Muscle of leg (tissue), 11 donors: ENCODE measurements around the gene ARL15. TPM values are rescaled to one million over a fixed set of nuclear protein-coding genes. Genes with fewer than 3 reads are reported as not detected.

ENCODE experiments used
- DNase-seq: peaks from one replicate; pipeline ENCODE4 v3.0.0; 2013
- H3K27ac ChIP-seq: one replicate; pipeline ENCODE4 v1.5.1; 2013; ENCODE audit warnings: mild to moderate bottlenecking, low read length, control low read depth
- H3K27me3 ChIP-seq: one replicate; pipeline ENCODE4 v1.6.1; 2013; ENCODE audit warnings: low read length; ENCODE audit not compliant: control insufficient read depth, insufficient read depth
- H3K36me3 ChIP-seq: one replicate; pipeline ENCODE4 v1.6.1; 2013; ENCODE audit warnings: low read length; ENCODE audit not compliant: control insufficient read depth, insufficient read depth
- H3K4me1 ChIP-seq: one replicate; pipeline ENCODE4 v1.6.1; 2013; ENCODE audit warnings: low read length; ENCODE audit not compliant: control insufficient read depth, insufficient read depth
- H3K4me3 ChIP-seq: one replicate; pipeline ENCODE4 v1.5.1; 2013; ENCODE audit warnings: low read length, control low read depth
- H3K9me3 ChIP-seq: replicated peaks from 2 replicates; pipeline ENCODE4 v1.6.1; 2013; ENCODE audit warnings: low read depth, low read length; ENCODE audit not compliant: control insufficient read depth
- WGBS: methylation state at CpG from one replicate; pipeline ENCODE4 v1.1.5; 2013; ENCODE audit warnings: missing lambda C conversion rate; ENCODE audit not compliant: insufficient coverage; 5-methylcytosine and 5-hydroxymethylcytosine counted together
- polyA plus RNA-seq, 8 donors: library from polyadenylated mRNA; unstranded; fragments of 120-200 nt; gene quantifications; one replicate each; pipeline versions ENCODE4 v1.2.1 to v1.2.3, GENCODE V29; 2013; ENCODE audit warnings: inconsistent platforms in 1 of 8, low replicate concordance in 1 of 8; ENCODE audit not compliant: insufficient read length in 8 of 8, insufficient read depth in 1 of 8
- total RNA-seq: library from RNA; stranded (reverse); fragments of 120-200 nt; gene quantifications from one replicate; pipeline ENCODE4 v1.2.4, GENCODE V29; 2013

The ARL15 gene
- total and polyA plus RNA-seq, 9 donors, result 18.4 to 37.1 (median 23.8) TPM

DNA sequence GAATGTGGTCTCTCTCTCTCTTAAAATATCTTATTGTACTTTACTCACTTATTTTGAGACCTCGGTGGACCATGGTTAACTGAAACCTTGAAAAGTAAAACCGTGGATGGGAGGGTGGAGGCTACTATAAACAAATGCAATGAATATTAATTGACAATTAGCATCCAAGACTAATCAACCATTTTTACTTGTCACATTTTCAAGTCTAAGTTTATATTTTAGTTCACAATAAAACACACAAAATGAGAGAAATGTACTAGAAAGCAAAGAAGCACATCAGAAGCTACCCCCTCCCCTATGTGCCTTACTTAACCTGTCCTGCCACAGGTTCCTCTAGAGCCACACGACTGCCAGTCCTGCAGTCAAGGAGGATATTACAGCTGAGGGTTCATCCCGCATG is 4.6 kb downstream of the ARL15 start:
- DNase-seq, result no peak
- Histone ChIP-seq H3K4me3 (no peak overlapping the region), H3K9me3 (no peaks in the 10 kb centered on the region), H3K36me3 (no peaks in the 10 kb centered on the region), H3K27me3 (no peaks in the 10 kb centered on the region), H3K27ac (no peak overlapping the region), H3K4me1 (peaks cover 3% of the 10 kb centered on the region)
- no CpG with 5 or more reads among the region's 4 CpGs for WGBS

DNA sequence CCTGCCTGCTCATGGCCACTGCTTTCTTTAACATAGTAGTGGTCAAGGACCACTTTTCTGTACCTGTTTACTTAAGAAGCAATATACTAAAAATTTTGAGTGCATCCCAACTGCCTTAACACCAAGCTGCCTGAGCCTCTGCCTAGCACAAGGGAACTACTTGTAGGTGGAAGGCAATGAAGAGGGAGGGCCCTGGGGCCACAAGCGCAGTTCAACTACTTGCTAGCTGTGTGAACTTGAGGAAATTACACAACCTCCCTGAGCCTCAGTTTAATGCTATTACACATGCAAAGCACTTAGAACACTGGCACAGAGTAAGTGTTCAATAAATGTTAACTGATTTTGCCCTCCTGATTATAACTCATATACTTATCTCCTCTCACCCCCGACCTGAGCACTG is 6.3 kb downstream of the ARL15 start:
- no peaks in the 10 kb centered on the region for H3K27me3 ChIP-seq
- no peak overlapping the region for H3K4me3 ChIP-seq
- WGBS, result 71% methylated on average over 1 of the region's 2 CpGs
- no peaks in the 10 kb centered on the region for H3K36me3 ChIP-seq
- no peak for DNase-seq
- H3K9me3 ChIP-seq, result no peaks in the 10 kb centered on the region
- H3K27ac ChIP-seq, result no peak overlapping the region
- no peaks in the 10 kb centered on the region for H3K4me1 ChIP-seq

DNA sequence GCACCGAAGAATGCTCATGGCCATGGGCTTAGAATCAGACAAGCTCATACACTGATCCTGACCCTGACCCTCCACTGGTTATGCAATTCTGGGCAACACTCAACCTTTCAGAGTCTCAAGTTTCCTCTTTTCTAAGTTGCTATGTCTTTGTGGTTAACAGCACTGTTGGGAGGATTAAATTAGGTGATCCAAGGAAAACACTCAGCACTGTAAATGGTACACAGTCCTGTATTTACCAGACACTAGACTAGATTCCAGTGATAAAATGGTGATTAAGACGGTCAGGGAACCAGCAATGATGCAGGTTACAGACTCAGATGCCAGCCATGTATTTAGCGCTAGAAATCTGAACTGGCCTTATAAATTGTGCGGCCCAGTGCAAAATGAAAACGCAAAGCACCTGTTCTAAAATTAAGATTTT is 8.1 kb downstream of the ARL15 start:
- Histone ChIP-seq H3K36me3 (no peaks in the 10 kb centered on the region), H3K4me3 (no peak overlapping the region), H3K27me3 (no peaks in the 10 kb centered on the region), H3K27ac (no peak overlapping the region), H3K4me1 (no peaks in the 10 kb centered on the region), H3K9me3 (no peaks in the 10 kb centered on the region)
- WGBS, result 100% methylated on average over 3 of the region's 5 CpGs
- DNase-seq, result no peak

DNA sequence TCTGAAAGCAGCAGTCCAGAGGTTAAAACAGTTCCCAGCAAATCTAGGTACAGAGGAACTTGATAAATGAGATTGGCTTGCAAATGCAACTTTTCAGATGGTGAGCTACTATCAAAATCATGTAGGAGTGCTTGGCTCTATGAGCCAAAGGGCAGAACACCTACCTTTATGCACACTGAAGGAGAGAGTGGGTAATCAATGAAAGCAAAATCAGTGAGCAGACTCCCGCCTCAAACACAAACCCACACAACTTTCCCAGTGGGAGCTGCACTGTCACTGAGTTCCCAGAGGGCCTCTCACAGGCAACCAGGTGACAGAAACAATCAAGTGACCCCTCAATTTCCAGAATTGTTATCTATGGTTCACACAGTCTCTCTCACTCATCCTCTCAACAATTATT is 8.5 kb downstream of the ARL15 start:
- H3K4me3 ChIP-seq, result no peak overlapping the region
- no CpG with 5 or more reads among the region's 1 CpG for WGBS
- H3K36me3 ChIP-seq, result no peaks in the 10 kb centered on the region
- no peak for DNase-seq
- H3K27me3 ChIP-seq, result no peaks in the 10 kb centered on the region
- H3K9me3 ChIP-seq, result no peaks in the 10 kb centered on the region
- no peaks in the 10 kb centered on the region for H3K4me1 ChIP-seq
- H3K27ac ChIP-seq, result no peak overlapping the region

DNA sequence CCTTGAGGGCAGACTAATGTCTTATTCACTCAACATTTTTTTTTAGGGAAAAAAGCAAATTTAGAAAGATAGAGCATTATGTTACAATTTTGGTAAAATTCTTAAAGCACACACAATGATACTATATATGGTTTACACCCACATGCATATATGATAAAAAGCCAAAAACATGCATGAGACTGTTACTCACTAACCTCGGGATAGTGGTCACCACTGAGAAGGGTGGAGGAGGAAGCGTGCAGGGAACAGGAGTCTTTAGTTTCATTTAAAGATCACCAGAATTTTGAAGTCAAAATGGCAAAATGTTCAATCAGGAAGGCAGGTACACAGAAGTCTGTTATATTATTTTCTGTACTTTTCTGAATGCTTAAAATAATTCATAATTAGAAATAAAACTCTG is 9.2 kb downstream of the ARL15 start:
- peaks cover 2% of the 10 kb centered on the region for H3K4me1 ChIP-seq
- no CpG with 5 or more reads among the region's 2 CpGs for WGBS
- H3K36me3 ChIP-seq, result no peaks in the 10 kb centered on the region
- no peak overlapping the region for H3K27ac ChIP-seq
- no peak overlapping the region for H3K4me3 ChIP-seq
- DNase-seq, result no peak
- no peaks in the 10 kb centered on the region for H3K27me3 ChIP-seq
- no peaks in the 10 kb centered on the region for H3K9me3 ChIP-seq

DNA sequence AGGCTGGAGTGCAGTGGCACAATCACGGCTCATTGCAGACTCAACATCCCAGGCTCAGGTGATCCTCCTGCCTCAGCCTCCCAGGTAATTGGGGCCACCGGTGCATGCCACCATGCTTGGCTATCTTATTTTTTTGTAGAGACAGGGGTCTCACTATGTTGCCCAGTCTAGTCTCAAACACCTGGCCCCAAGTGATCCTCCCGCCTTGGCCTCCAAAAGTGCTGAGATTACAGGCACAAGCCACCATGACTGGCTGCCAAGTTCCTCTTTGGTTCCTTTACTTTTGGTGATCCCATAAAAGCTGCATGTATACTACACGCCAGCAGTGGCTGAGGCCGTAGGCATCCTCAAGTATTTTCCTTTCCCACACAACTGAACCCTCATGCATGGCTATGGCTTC is 11.4 kb downstream of the ARL15 start:
- peaks cover 5% of the 10 kb centered on the region for H3K4me1 ChIP-seq
- no peaks in the 10 kb centered on the region for H3K9me3 ChIP-seq
- no peak for DNase-seq
- 96% methylated on average over 3 of the region's 5 CpGs for whole genome bisulfite sequencing
- no peaks in the 10 kb centered on the region for H3K36me3 ChIP-seq
- H3K4me3 ChIP-seq, result no peak overlapping the region
- H3K27ac ChIP-seq, result no peak overlapping the region
- H3K27me3 ChIP-seq, result no peaks in the 10 kb centered on the region

DNA sequence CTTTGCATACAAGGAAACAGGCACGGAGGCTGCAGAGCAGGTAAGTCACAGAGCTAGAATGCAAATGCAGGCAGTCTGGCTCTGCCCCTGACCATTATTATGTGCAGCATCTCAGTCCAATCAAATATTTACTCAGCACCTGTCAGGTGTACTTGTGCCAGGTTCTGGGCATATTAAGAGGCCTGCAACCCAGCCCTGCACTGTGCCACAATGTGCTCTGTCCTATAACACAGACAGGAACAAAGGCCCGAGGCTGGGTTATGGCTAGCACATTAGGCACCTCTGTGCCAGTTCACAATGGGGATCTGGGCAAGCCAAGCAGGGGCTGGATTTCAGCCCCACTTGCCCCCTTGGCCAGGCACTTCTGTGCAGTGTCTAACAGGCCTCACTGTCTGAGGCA is 14.0 kb downstream of the ARL15 start:
- no peaks in the 10 kb centered on the region for H3K27me3 ChIP-seq
- H3K9me3 ChIP-seq, result no peaks in the 10 kb centered on the region
- H3K4me1 ChIP-seq, result peaks cover 5% of the 10 kb centered on the region
- H3K4me3 ChIP-seq, result no peak overlapping the region
- H3K27ac ChIP-seq, result no peak overlapping the region
- no peak for DNase-seq
- H3K36me3 ChIP-seq, result no peaks in the 10 kb centered on the region
- WGBS, result 87% methylated on average over 2 of the region's 2 CpGs

DNA sequence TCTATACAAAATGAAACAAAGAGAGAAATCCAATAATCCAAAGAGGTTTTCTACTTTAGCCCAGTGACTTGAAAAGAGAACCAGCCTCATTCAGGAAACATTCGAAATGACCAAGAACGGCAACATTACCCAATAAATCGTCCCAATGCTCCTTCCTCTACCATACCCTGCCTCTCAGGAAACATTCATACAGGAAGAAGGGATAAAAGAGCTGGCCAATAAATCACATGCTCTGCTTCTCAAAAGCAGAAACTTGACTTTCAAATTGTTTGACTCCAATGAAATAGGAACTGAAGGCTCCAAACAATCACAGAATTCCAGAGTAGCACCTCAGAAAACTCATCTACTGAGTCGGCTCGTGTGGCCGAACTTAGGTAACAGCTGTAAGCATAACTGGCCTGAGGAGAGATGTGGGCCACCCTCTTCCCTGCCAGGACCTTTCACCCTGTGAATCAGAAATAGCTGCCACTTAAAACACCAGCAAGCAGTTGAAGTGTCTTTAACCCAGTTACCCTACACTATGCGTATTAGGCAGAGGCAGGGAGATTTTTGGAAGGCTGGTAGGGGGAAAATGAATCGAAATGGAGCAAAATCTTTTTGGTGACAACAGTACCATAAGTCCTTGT is 14.6 kb downstream of the ARL15 start:
- no peak overlapping the region for H3K27ac ChIP-seq
- H3K4me3 ChIP-seq, result no peak overlapping the region
- 32% methylated on average over 4 of the region's 8 CpGs for WGBS
- H3K9me3 ChIP-seq, result no peaks in the 10 kb centered on the region
- no peaks in the 10 kb centered on the region for H3K27me3 ChIP-seq
- DNase-seq, result peak; percentile 45
- no peaks in the 10 kb centered on the region for H3K36me3 ChIP-seq
- H3K4me1 ChIP-seq, result peaks cover 5% of the 10 kb centered on the region

DNA sequence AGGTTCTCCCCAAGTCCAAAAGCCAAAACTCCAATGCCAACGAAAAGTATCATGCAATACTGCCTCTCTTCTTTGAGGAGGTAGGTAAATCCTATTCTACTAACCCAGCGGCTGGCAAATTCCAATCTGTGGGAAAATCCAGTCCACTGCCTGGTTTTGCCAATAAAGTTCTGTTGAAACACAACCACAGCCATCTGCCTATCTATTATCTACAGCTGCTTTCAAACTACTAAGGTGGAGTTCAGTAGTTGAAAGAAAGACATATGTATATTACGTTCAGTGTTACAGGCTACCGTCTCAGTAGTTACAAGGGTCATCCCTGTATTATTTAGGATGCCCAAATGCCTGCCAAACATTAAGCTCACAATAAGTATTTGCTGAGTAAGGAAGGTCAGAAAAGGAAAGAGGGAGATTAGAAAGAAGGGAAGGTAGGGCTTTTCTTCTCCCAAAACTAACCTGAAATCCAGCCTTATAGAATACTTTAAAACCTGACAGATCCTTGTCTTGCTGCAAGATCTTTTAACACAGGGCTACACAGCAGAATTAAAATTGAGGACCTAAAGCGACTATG is 16.2 kb downstream of the ARL15 start:
- peaks cover 5% of the 10 kb centered on the region for H3K4me1 ChIP-seq

DNA sequence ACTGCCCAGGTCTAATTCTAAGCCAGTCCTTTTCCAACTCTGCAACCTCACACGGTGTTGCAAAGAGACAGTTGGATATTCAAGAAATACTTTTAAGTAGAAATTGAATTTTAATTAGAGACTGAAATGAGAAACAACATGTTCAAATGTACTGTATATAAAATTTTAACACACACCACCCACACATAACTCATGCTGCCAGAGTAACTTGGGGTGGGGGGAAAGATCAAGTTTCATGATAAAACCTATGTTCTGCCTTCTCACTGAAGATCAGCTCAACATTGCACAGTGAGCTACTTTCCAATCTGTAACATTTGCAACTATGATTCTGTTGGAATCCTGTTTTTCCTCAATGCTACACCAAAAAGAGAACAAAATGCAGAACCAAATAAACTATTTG is 17.5 kb downstream of the ARL15 start:
- H3K9me3 ChIP-seq, result peaks cover 2% of the 10 kb centered on the region
- H3K27ac ChIP-seq, result no peak overlapping the region
- H3K36me3 ChIP-seq, result no peaks in the 10 kb centered on the region
- no CpG with 5 or more reads among the region's 1 CpG for WGBS
- H3K4me3 ChIP-seq, result no peak overlapping the region
- DNase-seq, result no peak
- no peaks in the 10 kb centered on the region for H3K27me3 ChIP-seq
- H3K4me1 ChIP-seq, result peaks cover 5% of the 10 kb centered on the region

More for the DNA sequence above, 16.2 kb downstream of the ARL15 start:
- Histone ChIP-seq H3K36me3 (no peaks in the 10 kb centered on the region), H3K27ac (no peak overlapping the region), H3K4me3 (no peak overlapping the region), H3K9me3 (no peaks in the 10 kb centered on the region), H3K27me3 (no peaks in the 10 kb centered on the region)
- DNase-seq, result no peak
- no CpG with 5 or more reads among the region's 5 CpGs for WGBS

DNA sequence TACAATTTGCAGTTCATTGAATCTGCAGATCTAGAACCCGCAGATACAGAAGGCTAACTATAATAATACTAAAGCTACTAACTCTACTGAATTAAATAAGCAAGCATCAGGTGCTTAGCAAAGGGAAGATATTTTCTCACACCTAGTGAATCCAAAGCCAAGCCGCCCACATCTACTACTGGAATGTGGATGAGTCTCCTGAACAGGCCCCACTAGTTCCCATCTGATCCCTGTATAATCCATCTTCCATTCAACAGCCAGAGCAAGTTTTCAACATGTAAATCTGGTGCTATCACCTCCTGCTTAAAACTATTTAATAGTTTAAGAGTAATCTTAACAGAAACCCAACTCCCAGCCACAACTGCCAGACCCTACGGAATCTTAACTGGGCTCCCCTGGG is 18.9 kb downstream of the ARL15 start:
- H3K36me3 ChIP-seq, result no peaks in the 10 kb centered on the region
- H3K4me3 ChIP-seq, result no peak overlapping the region
- peaks cover 5% of the 10 kb centered on the region for H3K4me1 ChIP-seq
- WGBS, result 60% methylated on average over 1 of the region's 3 CpGs
- H3K27me3 ChIP-seq, result no peaks in the 10 kb centered on the region
- no peak overlapping the region for H3K27ac ChIP-seq
- DNase-seq, result no peak
- peaks cover 2% of the 10 kb centered on the region for H3K9me3 ChIP-seq
